DMS79 (cell line): ENCODE measurements around the gene RAD51B.
"Not testable (repeated sequence)": the region's sequence is repeated elsewhere in the genome, so short reads cannot be mapped to it uniquely, and the experiment has no call there.

ENCODE experiments used
- DNase-seq: peaks from one replicate; lab custom pipeline; 2025; lab: John Stamatoyannopoulos, UW

Gene RAD51B

GRCh38 chr14:68655021-68655831 lies 835.6 kb downstream of the RAD51B start:
- no peak for DNase-seq

- DNase-seq = no peak
Measured at GRCh38 chr14:68655911-68656316, 836.3 kb downstream of the RAD51B start.

- no peak for DNase-seq
Measured at GRCh38 chr14:68656452-68656851, 836.9 kb downstream of the RAD51B start.

- no peak for DNase-seq
Measured at GRCh38 chr14:68657300-68658028, 837.9 kb downstream of the RAD51B start.

GRCh38 chr14:68658029-68658509 lies 838.5 kb downstream of the RAD51B start:
- DNase-seq = no peak

- no peak for DNase-seq
Measured at GRCh38 chr14:68658943-68659931, 839.7 kb downstream of the RAD51B start.

- no peak for DNase-seq
Measured at GRCh38 chr14:68660495-68660894, 840.9 kb downstream of the RAD51B start.

- no peak for DNase-seq
Measured at GRCh38 chr14:68661226-68662225, 841.9 kb downstream of the RAD51B start.

- no peak for DNase-seq
Measured at GRCh38 chr14:68662392-68662791, 842.8 kb downstream of the RAD51B start.

GRCh38 chr14:68662826-68663225 lies 843.2 kb downstream of the RAD51B start:
- DNase-seq = not testable (repeated sequence)

- DNase-seq = no peak
Measured at GRCh38 chr14:68663385-68664076, 844.0 kb downstream of the RAD51B start.

- DNase-seq = no peak
Measured at GRCh38 chr14:68664225-68664681, 844.7 kb downstream of the RAD51B start.

GRCh38 chr14:68665131-68665530 lies 845.6 kb downstream of the RAD51B start:
- no peak for DNase-seq

- no peak for DNase-seq
Measured at GRCh38 chr14:68665792-68666204, 846.2 kb downstream of the RAD51B start.

- no peak for DNase-seq
Measured at GRCh38 chr14:68666236-68666635, 846.7 kb downstream of the RAD51B start.

GRCh38 chr14:68666899-68667298 lies 847.3 kb downstream of the RAD51B start:
- DNase-seq = no peak

- DNase-seq = no peak
Measured at GRCh38 chr14:68667313-68667791, 847.8 kb downstream of the RAD51B start.

GRCh38 chr14:68668028-68668427 lies 848.4 kb downstream of the RAD51B start:
- no peak for DNase-seq

- DNase-seq = no peak
Measured at GRCh38 chr14:68668531-68668930, 849.0 kb downstream of the RAD51B start.

- DNase-seq = no peak
Measured at GRCh38 chr14:68669111-68669511, 849.5 kb downstream of the RAD51B start.
